OCI-LY7 (cell line): ENCODE measurements around the gene NRF1.

ENCODE experiments used
- EZH2phosphoT487 ChIP-seq: fragments of 200-600 bp; sonication (generic); IDR thresholded peaks from 2 replicates; pipeline ENCODE4 v1.6.1; 2018; ENCODE audit warnings: low read depth, borderline replicate concordance, mild to moderate bottlenecking, mixed run types, antibody characterized with exemption, low read length, moderate library complexity, mixed read lengths
- TF ChIP-seq, protein P1 (sequence below): fragments of 200-600 bp; sonication (generic); conservative IDR thresholded peaks from 2 replicates; pipeline ENCODE4 v1.5.1; 2014; ENCODE audit warnings: mild to moderate bottlenecking, antibody characterized with exemption, low read length, moderate library complexity, mixed read lengths

DNA sequence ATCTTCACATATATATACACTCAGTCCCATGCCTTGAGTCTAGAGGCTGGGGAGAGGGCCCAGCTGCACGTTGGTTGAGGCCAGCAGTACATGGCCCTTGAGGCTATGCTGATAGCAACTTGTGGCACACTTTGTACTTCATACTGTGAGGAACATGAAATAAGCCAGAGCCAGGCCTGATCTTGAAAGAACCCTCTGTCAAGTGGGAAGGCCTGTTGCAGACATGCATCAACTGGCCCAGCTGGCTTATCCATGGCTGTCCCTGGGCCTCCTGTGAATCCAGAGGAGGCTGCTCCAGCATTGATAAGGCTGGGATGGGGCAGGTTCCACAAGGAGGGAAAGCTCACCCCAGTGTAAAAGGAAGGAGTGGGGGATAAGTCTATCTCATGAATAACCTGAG is 140.4 kb downstream of the NRF1 start:
- TF ChIP-seq, protein P1, sequence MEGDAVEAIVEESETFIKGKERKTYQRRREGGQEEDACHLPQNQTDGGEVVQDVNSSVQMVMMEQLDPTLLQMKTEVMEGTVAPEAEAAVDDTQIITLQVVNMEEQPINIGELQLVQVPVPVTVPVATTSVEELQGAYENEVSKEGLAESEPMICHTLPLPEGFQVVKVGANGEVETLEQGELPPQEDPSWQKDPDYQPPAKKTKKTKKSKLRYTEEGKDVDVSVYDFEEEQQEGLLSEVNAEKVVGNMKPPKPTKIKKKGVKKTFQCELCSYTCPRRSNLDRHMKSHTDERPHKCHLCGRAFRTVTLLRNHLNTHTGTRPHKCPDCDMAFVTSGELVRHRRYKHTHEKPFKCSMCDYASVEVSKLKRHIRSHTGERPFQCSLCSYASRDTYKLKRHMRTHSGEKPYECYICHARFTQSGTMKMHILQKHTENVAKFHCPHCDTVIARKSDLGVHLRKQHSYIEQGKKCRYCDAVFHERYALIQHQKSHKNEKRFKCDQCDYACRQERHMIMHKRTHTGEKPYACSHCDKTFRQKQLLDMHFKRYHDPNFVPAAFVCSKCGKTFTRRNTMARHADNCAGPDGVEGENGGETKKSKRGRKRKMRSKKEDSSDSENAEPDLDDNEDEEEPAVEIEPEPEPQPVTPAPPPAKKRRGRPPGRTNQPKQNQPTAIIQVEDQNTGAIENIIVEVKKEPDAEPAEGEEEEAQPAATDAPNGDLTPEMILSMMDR, result no peak
- no peak for TF ChIP-seq EZH2phosphoT487
